AG09309 (cell line): ENCODE measurements around the gene PYGB.
A peak's percentile ranks its signal among the peaks of the same experiment; 100 is the strongest.

Experiments
- DNase-seq: peaks from one replicate; pipeline ENCODE4 v3.0.0-alpha.2; 2010; ENCODE audit warnings: low read depth
- H3K4me3 ChIP-seq: 2 replicates; pipeline ENCODE4 v1.5.1; 2011; ENCODE audit warnings: mild to moderate bottlenecking, low read depth, low read length, moderate library complexity; ENCODE audit not compliant: control insufficient read depth
- TF ChIP-seq, protein P1 (sequence below): IDR thresholded peaks from 2 replicates; pipeline ENCODE4 v1.5.1; 2011; ENCODE audit warnings: mild to moderate bottlenecking, low read depth, low read length, inconsistent platforms; ENCODE audit not compliant: insufficient read depth, control insufficient read depth; ENCODE audit errors: missing control alignments

The PYGB gene

DNA sequence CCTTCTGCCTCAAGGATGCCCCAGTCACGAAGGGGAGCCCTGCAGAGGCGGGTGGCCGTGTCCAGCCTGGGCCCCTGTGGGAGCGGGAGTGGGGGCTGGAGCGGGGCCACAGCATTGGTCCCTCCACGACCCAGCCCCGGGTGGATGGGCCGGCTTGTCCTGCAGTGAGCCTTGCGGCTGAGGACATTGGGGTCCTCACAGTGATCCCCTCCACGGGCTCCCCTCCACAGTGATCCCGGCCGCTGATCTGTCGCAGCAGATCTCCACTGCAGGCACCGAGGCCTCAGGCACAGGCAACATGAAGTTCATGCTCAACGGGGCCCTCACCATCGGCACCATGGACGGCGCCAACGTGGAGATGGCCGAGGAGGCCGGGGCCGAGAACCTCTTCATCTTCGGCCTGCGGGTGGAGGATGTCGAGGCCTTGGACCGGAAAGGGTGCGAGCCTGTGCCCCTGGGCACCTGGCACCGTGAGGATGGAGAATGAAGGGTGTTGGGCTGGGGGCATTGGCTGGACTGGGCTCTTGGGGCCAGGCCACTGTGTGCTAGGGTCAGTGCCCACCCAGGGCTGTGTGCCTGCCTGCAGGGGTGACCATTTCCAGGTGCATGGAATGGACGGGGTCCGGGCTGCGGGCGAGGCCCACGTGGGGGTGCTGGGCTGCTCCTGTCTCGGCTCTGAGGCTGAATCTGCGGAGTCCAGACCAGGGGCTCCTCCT lies 44.4 kb downstream of the PYGB start:
- no peak overlapping the region for H3K4me3 ChIP-seq
- TF ChIP-seq, protein P1, sequence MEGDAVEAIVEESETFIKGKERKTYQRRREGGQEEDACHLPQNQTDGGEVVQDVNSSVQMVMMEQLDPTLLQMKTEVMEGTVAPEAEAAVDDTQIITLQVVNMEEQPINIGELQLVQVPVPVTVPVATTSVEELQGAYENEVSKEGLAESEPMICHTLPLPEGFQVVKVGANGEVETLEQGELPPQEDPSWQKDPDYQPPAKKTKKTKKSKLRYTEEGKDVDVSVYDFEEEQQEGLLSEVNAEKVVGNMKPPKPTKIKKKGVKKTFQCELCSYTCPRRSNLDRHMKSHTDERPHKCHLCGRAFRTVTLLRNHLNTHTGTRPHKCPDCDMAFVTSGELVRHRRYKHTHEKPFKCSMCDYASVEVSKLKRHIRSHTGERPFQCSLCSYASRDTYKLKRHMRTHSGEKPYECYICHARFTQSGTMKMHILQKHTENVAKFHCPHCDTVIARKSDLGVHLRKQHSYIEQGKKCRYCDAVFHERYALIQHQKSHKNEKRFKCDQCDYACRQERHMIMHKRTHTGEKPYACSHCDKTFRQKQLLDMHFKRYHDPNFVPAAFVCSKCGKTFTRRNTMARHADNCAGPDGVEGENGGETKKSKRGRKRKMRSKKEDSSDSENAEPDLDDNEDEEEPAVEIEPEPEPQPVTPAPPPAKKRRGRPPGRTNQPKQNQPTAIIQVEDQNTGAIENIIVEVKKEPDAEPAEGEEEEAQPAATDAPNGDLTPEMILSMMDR: no peak
- no peak for DNase-seq

DNA sequence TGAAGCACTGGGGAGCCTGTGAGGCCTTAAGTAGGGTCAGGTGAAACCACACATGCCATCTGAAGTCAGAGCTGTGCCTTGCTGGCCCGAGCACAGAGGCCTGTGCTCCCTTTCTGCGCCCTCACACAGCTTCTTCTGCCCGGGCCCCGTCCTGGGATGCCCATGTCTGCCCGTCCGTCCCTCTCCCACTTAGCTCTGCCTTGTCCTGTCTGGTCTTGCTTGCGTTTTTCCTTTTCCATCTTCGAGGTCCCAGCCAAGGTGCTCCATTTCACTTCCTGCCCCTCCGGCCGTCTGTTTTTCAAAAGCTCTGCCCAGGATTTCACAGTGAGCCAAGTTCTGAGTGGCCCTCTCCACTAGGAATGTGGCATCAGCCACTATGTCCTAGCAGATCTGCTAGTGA lies 45.6 kb downstream of the PYGB start:
- no peak for DNase-seq
- TF ChIP-seq, protein P1: no peak
- no peak overlapping the region for H3K4me3 ChIP-seq

GRCh38 chr20:25293910-25294458 lies 46.1 kb downstream of the PYGB start:
- no peak overlapping the region for H3K4me3 ChIP-seq
- TF ChIP-seq, protein P1: no peak
- no peak for DNase-seq

DNA sequence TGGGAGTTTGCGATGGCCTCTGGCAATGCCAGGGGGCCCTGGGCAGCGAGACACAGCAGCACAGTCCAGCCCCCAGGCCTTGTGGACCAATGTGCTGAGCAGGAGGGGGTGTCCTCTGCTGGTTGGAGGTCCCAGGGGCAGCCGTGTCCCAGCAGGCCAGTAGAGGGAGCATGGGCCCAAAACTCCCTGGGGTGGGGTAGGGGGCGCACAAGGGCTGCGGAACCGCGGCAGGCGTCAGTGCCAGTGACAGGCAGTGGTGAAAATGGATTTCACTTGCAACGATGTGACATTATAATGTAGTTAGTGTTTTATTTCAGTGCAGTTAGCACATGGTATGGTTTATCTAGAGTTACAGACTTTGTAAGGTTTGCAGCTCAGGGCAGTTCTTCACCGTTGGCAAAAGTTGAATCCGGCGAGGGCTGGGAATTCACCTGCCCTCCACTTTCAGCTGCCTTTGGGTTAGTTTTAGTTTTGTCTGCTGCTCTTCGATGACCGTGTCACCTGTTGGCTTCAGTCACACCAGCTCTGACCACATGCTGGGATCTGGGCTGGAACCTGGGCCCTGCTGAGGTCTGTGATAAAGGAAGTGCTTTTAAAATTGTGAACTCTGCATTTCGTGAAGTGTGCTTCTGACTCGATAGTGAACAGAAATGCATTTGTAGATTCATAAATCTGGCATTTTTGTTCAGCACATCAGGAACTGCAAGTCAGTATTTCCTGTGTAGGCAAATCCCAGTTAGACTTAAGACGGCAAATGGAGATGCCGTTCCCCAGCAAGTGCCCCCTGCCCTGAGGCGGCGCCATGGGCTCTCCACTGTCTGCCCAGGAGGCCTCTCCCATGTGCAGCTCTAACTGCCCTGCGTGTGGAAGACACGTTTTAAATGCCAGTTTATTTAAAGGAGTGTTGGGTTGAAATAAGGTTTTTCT lies 46.8 kb downstream of the PYGB start:
- DNase-seq: no peak
- H3K4me3 ChIP-seq: no peak overlapping the region
- TF ChIP-seq, protein P1: peak; percentile 93

- no peak for DNase-seq
- H3K4me3 ChIP-seq: no peak overlapping the region
- TF ChIP-seq, protein P1: no peak
Observed at GRCh38 chr20:25295386-25296093, 47.7 kb downstream of the PYGB start.
